ENCODE measurements around the gene ASPSCR1.
"Not testable (repeated sequence)": the region's sequence is repeated elsewhere in the genome, so short reads cannot be mapped to it uniquely, and the experiment has no call there.

DNA sequence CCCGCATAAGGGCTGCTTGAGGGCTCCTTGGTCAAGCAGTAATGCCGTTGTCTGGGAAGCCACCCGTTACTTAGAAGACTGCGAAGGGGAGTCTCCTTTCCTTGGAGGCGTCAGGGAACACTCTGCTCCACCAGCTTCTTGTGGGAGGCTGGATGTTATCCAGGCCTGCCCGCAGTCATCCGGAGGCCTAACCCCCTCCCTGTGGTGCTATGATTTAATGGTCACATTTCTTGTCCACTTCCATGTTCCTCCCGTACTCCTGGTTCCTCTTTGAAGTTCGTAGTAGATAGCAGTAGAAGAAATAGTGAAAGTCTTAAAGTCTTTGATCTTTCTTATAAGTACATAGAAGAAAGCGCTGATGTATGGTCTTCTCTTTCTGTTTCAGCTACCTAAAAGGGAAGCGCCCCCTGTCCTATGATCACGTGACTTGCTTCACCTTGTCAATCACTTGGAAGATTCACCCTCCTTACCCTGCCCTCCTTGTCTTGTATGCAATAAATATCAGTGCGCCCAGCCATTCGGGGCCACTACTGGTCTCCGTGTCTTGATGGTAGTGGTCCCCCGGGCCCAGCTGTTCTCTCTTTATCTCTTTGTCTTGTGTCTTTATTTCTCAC is 61.5 kb downstream of the ASPSCR1 start:
- TF ChIP-seq, protein P1, sequence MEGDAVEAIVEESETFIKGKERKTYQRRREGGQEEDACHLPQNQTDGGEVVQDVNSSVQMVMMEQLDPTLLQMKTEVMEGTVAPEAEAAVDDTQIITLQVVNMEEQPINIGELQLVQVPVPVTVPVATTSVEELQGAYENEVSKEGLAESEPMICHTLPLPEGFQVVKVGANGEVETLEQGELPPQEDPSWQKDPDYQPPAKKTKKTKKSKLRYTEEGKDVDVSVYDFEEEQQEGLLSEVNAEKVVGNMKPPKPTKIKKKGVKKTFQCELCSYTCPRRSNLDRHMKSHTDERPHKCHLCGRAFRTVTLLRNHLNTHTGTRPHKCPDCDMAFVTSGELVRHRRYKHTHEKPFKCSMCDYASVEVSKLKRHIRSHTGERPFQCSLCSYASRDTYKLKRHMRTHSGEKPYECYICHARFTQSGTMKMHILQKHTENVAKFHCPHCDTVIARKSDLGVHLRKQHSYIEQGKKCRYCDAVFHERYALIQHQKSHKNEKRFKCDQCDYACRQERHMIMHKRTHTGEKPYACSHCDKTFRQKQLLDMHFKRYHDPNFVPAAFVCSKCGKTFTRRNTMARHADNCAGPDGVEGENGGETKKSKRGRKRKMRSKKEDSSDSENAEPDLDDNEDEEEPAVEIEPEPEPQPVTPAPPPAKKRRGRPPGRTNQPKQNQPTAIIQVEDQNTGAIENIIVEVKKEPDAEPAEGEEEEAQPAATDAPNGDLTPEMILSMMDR (conservative IDR thresholded peaks at IDR 0.05 in 1 of 2, IDR thresholded peaks at IDR 0.05 in 1 of 2; ENCODE audit: low read depth in 1 of 2, low read length in 2 of 2) = not testable (repeated sequence)
- TF ChIP-seq EZH2 (IDR thresholded peaks at IDR 0.05; ENCODE audit: low read length, missing control alignments) = not testable (repeated sequence)
